ENCODE results near the gene MAFB.

MAFB gene

DNA sequence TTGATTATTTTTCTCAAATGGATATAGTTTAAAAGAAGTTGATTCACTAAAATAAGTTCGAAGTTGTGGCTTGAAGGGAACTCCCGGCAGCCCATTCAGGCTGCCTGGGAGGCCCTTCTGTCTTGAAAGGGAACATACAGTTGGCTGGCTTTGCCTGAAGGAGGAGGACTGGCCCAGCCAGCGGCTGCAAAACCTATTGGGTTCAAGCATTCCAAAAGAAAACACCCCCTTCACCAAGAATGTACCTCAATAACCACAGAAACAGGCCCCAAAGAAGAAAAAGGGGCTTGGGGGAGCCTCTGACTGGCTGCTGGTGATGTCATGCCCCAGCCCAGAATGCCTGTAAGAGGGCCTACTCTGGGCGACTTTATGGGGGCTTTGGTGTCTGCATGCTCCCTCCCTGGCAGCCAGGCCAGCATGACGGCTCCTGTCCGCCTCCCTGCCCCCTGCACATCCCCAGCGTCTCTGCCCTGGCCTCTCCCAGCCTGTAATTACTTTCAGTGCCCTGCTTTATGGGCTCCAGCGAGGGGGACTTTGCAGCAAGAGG lies 36.5 kb downstream of the MAFB start:
- no peak for DNase-seq

DNA sequence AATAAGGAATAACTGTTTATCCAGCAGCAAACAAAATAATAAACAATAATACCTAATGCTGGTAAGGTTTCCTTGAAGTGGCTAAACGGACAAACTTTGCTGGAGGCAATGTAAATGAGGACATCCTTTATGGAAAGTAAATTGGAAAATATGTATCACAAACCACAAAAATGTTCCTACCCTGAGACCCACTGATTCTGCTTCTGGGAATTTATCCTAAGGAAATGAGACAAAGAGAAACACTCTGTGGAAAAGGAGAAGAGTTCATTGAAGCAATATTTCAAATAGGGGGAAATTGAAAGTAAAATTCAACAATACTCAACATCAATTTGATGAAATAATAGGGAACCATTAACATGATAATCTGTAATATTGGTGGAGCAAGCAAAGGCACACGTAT lies 37.9 kb downstream of the MAFB start:
- DNase-seq, result no peak

DNA sequence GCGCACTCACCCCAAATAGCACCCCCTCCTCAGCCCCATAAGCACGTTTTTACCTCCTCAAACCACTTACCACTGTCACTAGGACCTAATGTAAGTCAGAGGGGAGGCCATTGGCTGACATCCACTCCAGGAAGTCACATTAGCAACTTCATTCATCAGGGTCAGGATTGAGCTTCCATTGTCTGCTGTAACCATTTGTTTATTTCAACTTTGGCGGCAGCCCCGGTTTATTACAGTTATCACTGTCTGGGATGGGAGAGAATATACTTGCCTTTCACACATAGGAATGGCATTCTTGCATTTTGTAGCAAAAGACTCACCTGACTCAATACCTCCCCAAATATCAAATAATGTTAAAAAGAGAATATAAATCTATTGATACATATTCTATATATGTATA lies 38.3 kb downstream of the MAFB start:
- DNase-seq, result no peak

GRCh38 chr20:40648210-40649072 lies 40.6 kb downstream of the MAFB start:
- no peak for DNase-seq

DNA sequence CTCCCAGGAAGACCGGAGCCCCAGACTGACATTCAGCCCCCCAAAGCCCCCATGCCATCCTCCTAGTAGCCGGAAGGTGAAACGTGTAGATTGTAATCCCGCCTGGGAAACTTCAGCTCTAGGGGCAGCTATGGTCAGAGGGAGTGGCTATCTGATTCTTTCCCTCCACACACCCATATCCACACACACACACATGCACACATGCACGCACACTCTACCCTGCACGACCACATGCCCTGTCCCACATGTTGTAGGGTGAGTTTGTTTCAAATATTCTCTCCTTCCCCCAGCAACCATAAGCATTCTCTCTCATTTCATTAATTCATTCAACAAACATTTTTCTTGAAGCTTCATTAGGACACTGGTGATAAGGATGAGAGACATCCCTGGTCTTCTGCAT lies 42.2 kb downstream of the MAFB start:
- DNase-seq, result no peak

DNA sequence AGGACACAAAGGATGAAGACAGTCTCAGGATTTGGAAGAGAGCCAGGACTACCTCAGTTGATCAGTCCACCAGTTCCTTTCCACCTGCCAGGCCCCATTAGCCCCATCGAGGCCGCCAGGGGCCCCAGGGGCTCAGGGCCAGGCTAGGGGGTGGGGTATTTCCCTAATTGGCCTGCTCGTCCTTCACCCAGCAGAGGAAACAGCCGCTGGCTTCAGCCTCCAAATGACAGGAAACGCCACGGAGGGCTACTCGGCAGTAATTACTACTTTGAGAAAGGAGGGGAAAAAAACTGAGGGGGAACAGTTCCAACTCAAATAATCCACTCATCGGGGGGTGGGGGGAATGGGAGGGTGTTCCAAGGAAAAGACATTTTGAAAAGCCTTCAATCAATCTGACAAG lies 42.7 kb downstream of the MAFB start:
- DNase-seq, result no peak

- DNase-seq, result no peak
Measured at GRCh38 chr20:40644863-40645262, 44.2 kb downstream of the MAFB start.

DNA sequence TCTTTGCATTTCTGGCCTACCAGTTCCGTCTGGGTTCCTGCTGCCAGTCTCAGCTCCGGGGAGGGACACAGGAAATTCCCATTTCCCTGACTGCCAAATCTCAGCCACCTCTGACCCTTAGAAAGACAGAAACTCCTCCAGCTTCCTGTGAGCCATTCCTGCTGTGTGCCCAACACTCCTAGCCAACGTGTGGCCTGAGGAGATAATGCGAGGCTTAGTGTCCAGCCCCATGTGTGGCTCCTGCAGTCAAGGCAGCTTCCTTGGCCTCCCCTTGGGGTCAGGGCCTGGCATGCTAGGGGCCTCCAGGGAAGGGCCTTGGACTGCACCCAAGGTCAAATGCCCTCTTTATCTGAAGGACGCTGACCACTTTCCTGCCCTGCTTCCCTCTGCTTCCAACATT lies 45.1 kb downstream of the MAFB start:
- DNase-seq, result no peak

DNA sequence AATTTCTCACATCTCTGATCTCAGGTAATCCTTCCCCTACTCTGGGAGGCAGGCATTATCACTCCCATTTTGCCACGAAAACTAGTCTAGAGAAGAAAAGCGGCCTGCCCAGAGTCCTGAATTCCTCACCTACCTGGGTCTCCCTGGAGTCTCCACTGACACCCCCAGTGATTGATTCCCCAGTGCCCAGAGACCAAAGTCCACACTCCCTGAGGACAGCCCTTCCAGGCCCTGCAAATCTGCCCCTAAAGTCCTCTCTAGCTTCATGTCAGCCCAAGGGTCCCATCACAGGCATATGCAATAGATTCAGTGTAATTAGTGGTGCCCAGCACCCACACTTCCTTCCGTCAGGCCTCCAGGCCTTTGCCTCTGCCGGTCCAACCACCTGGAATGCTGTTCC lies 47.2 kb downstream of the MAFB start:
- DNase-seq, result no peak

GRCh38 chr20:40641202-40641601 lies 47.8 kb downstream of the MAFB start:
- no peak for DNase-seq

GRCh38 chr20:40640667-40641066 lies 48.4 kb downstream of the MAFB start:
- DNase-seq, result no peak

- DNase-seq, result no peak
Measured at GRCh38 chr20:40639676-40640355, 49.2 kb downstream of the MAFB start.

GRCh38 chr20:40639132-40639531 lies 49.9 kb downstream of the MAFB start:
- no peak for DNase-seq

GRCh38 chr20:40638414-40638813 lies 50.6 kb downstream of the MAFB start:
- no peak for DNase-seq

- DNase-seq, result no peak
Measured at GRCh38 chr20:40637176-40637575, 51.9 kb downstream of the MAFB start.

DNA sequence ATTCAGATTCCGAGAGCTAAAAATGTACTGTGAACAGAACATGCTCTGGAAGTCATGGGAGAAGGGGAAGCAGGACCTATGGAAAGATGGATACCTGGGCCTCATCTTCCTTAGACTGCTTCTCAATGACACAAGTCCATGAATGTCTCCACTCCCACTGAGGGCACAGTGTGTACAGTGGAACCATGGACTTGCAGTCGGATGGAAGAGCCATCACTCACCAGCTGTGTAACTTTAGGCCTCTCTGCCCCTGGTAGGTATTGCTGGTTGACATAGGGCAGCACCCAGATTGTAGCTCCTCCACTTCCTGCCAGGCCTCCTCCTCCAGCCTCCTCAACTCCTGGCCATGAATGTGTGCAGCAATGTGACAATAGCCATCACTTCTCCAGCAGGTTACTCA lies 52.5 kb downstream of the MAFB start:
- no peak for DNase-seq

- DNase-seq, result no peak
Measured at GRCh38 chr20:40635971-40636370, 53.1 kb downstream of the MAFB start.

Data from activated CD4-positive, alpha-beta T cell treated with anti-CD3 and anti-CD28 coated beads, Interleukin-2, amount 50 U/mL, for 1 hour (primary cell).